ENCODE data around the gene RAMP3. TPM values are rescaled to one million over a fixed set of nuclear protein-coding genes. Genes with fewer than 3 reads are reported as not detected.
"Not testable (repeated sequence)": the region's sequence is repeated elsewhere in the genome, so short reads cannot be mapped to it uniquely, and the experiment has no call there.

The RAMP3 gene
- not detected for total RNA-seq
- not detected for polyA plus RNA-seq

DNA sequence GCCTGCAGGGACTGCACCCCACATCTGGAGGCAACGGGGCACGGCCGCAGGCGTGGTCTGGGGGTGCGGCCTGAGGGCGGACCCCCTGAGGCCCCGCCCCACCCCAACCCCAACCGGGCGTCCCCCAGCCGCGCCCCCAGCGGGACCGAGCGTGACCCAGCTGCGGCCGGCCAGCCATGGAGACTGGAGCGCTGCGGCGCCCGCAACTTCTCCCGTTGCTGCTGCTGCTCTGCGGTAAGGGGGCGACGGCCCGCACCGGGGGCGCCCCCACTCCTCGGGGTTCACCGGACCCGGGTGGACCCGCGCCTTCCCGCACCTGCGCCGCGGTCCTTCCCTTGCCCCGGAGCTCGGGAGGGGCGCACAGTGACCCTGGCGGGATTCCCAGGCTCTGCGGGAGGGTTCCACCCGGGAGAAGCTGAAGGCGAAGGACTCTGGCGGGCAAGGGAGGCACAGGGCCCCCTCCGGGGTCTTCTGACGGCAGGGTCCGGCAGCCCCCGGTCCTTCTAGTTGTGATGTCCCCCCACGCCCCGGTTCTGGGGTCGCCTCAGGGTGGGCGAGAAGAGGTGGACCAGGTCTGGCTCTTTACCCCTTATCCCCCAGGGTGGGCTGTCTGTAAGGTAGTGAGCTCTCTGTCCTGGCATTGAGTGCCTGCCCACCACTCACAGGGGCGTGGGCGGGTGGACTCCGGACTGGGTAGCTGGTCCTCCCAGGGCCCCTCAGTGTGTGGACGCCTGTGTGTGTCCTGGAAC is at the start of gene RAMP3:
Gene RAMP3, plus strand, starts transcription at position 139 of the 749 bp plus-strand sequence. Its CDS starts 38 bp downstream, at position 177.
- no peaks in the 10 kb centered on the region for H3K9me3 ChIP-seq (ENCODE audit: low read length)
- no peak within 1 kb of the TSS for H3K4me3 ChIP-seq (ENCODE audit: low read length)
- POLR2A ChIA-PET, result no interaction called here
- H3K9me3 Mint-ChIP-seq, result no peaks in the 10 kb centered on the region
- no peaks in the 10 kb centered on the region for H3K36me3 ChIP-seq (ENCODE audit: insufficient read depth, low read length)
- H3K36me3 Mint-ChIP-seq, result peaks cover 0 to 4% (median 0%) of the 10 kb centered on the region in 3 donors
- CTCF ChIA-PET, result interaction anchor here (0.9 to 1.6 kb wide), 3 partner anchors 102 to 696 kb away, joined by 3 to 6 read pairs (median 5); no protein-coding TSS in a partner anchor
- H3K27ac ChIP-seq (ENCODE audit: low read depth, low read length), result no peak within 1 kb of the TSS
- peak in 1 of 5 donors; percentile 32 for DNase-seq
- no peaks in the 10 kb centered on the region for H3K4me1 ChIP-seq (ENCODE audit: insufficient read depth, low read length)
- peaks cover 2 to 6% (median 6%) of the 10 kb centered on the region in 3 donors for H3K4me1 Mint-ChIP-seq
- H3K27me3 ChIP-seq (ENCODE audit: insufficient read depth, low read length, poor library complexity, severe bottlenecking), result peaks cover 11% of the 10 kb centered on the region
- peaks cover 23 to 38% of the 10 kb centered on the region in 2 donors for H3K27me3 Mint-ChIP-seq
- H3K4me3 Mint-ChIP-seq, result peak within 1 kb of the TSS in 5 of 7 donors; percentile 3 to 52 (median 45)
- peak within 1 kb of the TSS in 1 of 8 donors; percentile 44 for H3K27ac Mint-ChIP-seq

DNA sequence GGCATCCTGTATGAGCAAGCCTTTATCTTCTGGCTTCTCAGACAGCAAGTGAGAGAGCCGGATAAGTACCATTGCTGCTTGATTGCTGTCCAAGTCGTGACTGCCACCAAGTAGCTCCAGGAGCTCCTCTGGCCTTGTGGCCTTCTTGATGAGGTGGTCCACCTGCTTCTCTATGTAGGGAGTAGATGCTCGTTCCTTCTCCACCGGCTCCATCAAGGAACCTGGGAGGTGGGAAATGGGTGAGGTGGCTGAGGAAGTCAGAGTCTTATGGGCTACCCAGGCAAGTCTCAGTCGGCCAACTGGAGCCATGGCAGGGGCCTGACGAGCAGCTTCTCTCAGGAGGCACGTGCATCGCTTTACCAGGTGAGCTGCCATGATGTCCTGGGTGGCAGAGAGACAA is 48.7 kb upstream of the RAMP3 start:
- peaks cover 48 to 65% (median 49%) of the 10 kb centered on the region in 3 donors for H3K4me1 Mint-ChIP-seq
- peak overlapping the region in 2 of 7 donors; percentile 25 to 28 for H3K4me3 Mint-ChIP-seq
- ChIA-PET POLR2A (no interaction called here), CTCF (no interaction called here)
- Histone ChIP-seq H3K4me1 (ENCODE audit: insufficient read depth, low read length) (peaks cover 54% of the 10 kb centered on the region), H3K4me3 (ENCODE audit: low read length) (no peak overlapping the region), H3K36me3 (ENCODE audit: insufficient read depth, low read length) (peaks cover 54% of the 10 kb centered on the region), H3K27me3 (ENCODE audit: insufficient read depth, low read length, poor library complexity, severe bottlenecking) (no peaks in the 10 kb centered on the region), H3K27ac (ENCODE audit: low read depth, low read length) (no peak overlapping the region), H3K9me3 (ENCODE audit: low read length) (no peaks in the 10 kb centered on the region)
- no peak for DNase-seq
- H3K27ac Mint-ChIP-seq, result peak overlapping the region; percentile 7 to 95 (median 82)
- H3K9me3 Mint-ChIP-seq, result no peaks in the 10 kb centered on the region
- H3K27me3 Mint-ChIP-seq, result peaks cover 0 to 3% of the 10 kb centered on the region in 2 donors
- H3K36me3 Mint-ChIP-seq, result peaks cover 0 to 69% (median 6%) of the 10 kb centered on the region in 3 donors

DNA sequence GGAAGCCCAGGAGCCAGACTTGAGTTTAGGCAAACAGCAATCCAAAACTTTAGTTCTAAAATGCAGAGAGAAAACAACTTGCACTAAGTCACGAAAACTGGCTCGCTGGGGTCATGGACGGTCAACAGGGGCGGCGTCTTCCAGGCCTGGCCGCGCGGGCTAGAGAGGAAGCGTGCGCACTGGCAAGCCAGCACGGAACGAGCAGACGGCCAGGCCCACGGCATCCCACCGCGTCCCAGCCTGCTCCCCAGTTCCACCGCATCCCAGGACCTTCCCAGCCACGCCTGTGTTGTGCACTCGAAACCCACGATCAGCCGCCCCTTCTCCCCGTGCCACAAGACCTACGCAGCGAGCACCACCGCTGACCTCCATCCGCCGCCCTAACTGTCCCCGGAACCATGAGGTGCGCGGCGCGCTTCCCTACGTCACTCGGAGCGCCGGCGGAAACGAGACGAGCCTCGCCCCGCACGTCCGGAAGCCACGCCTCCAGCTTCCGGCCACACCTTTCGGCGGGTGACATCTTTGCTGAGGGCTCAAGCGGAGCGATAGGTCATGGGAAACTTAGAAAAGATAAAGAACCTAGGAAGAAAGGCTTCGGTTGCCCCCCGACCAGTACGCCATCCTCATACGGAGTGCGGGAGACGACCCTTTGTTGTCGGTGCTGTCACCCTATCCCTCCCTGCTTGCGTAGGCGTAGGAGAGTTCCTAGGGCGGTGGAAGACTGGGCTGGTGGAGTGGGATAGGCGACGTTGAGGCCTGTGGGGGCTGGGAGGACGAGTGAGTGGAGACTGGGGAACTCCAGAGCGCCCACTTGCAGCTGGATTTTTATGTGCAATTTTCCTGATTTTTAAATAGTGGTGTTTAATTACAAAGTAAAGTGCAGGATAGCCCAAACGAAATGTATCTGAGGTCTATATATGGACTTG is 46.0 kb upstream of the RAMP3 start, which contains the start of gene TBRG4:
Gene TBRG4, minus strand, starts transcription at position 400 of the 926 bp plus-strand sequence. CDS start 2,460 bp downstream, outside the sequence.
- H3K4me3 Mint-ChIP-seq, result peak within 1 kb of the TSS; percentile 93 to 98 (median 95)
- Histone ChIP-seq H3K27ac (ENCODE audit: low read depth, low read length) (peak within 1 kb of the TSS; percentile 95), H3K36me3 (ENCODE audit: insufficient read depth, low read length) (peaks cover 28% of the 10 kb centered on the region), H3K4me1 (ENCODE audit: insufficient read depth, low read length) (peaks cover 52% of the 10 kb centered on the region), H3K27me3 (ENCODE audit: insufficient read depth, low read length, poor library complexity, severe bottlenecking) (no peaks in the 10 kb centered on the region), H3K9me3 (ENCODE audit: low read length) (no peaks in the 10 kb centered on the region), H3K4me3 (ENCODE audit: low read length) (peak within 1 kb of the TSS; percentile 87)
- peak within 1 kb of the TSS; percentile 95 to 100 (median 98) for H3K27ac Mint-ChIP-seq
- H3K27me3 Mint-ChIP-seq, result peaks cover 6 to 8% of the 10 kb centered on the region in 2 donors
- H3K36me3 Mint-ChIP-seq, result peaks cover 0 to 42% (median 6%) of the 10 kb centered on the region in 3 donors
- CTCF ChIA-PET, result interaction anchor here (1.0 to 3.6 kb wide), 4 partner anchors 24 to 230 kb away, joined by 3 to 14 read pairs (median 8); no protein-coding TSS in a partner anchor
- peak; percentile 89 to 95 (median 92) for DNase-seq
- peaks cover 44 to 56% (median 48%) of the 10 kb centered on the region in 3 donors for H3K4me1 Mint-ChIP-seq
- no peaks in the 10 kb centered on the region for H3K9me3 Mint-ChIP-seq
- POLR2A ChIA-PET, result interaction anchor here (0.7 to 1.7 kb wide), 14 partner anchors 11 to 263 kb away, joined by 3 to 11 read pairs (median 4); partner anchors contain the start of genes H2AZ2 and PURB

- Histone ChIP-seq H3K36me3 (ENCODE audit: insufficient read depth, low read length) (peaks cover 17% of the 10 kb centered on the region), H3K4me1 (ENCODE audit: insufficient read depth, low read length) (peaks cover 41% of the 10 kb centered on the region), H3K9me3 (ENCODE audit: low read length) (no peaks in the 10 kb centered on the region), H3K27ac (ENCODE audit: low read depth, low read length) (peak overlapping the region; percentile 95), H3K4me3 (ENCODE audit: low read length) (no peak overlapping the region), H3K27me3 (ENCODE audit: insufficient read depth, low read length, poor library complexity, severe bottlenecking) (no peaks in the 10 kb centered on the region)
- Mint-ChIP-seq H3K9me3 (no peaks in the 10 kb centered on the region), H3K4me1 (peaks cover 36 to 45% (median 42%) of the 10 kb centered on the region in 3 donors), H3K36me3 (peaks cover 0 to 31% (median 4%) of the 10 kb centered on the region in 3 donors), H3K27ac (peak overlapping the region; percentile 95 to 100 (median 98)), H3K27me3 (peaks cover 6 to 11% of the 10 kb centered on the region in 2 donors), H3K4me3 (peak overlapping the region; percentile 72 to 98 (median 95))
- ChIA-PET CTCF (interaction anchor here (2.7 to 3.6 kb wide), 2 partner anchors 23 to 139 kb away, joined by 12 to 14 read pairs; no protein-coding TSS in a partner anchor), POLR2A (no interaction called here)
- DNase-seq, result no peak
Measured at GRCh38 chr7:45112648-45113047, 44.9 kb upstream of the RAMP3 start.

GRCh38 chr7:45114257-45114656 is 43.3 kb upstream of the RAMP3 start:
- Mint-ChIP-seq H3K27me3 (peaks cover 6 to 16% of the 10 kb centered on the region in 2 donors), H3K36me3 (peaks cover 0 to 16% (median 0%) of the 10 kb centered on the region in 3 donors), H3K4me3 (peak overlapping the region in 1 of 7 donors; percentile 84), H3K4me1 (peaks cover 25 to 30% (median 29%) of the 10 kb centered on the region in 3 donors), H3K27ac (peak overlapping the region in 4 of 8 donors; percentile 39 to 95 (median 74))
- H3K9me3 Mint-ChIP-seq; DNase-seq; H3K27me3 ChIP-seq (ENCODE audit: insufficient read depth, low read length, poor library complexity, severe bottlenecking); H3K4me3 ChIP-seq (ENCODE audit: low read length); H3K36me3 ChIP-seq (ENCODE audit: insufficient read depth, low read length); H3K27ac ChIP-seq (ENCODE audit: low read depth, low read length); H3K9me3 ChIP-seq (ENCODE audit: low read length); POLR2A ChIA-PET: not testable (repeated sequence)
- CTCF ChIA-PET, result interaction anchor here (1.4 to 2.7 kb wide), 3 partner anchors 21 to 140 kb away, joined by 3 to 12 read pairs (median 7); no protein-coding TSS in a partner anchor
- H3K4me1 ChIP-seq (ENCODE audit: insufficient read depth, low read length), result peaks cover 25% of the 10 kb centered on the region

DNA sequence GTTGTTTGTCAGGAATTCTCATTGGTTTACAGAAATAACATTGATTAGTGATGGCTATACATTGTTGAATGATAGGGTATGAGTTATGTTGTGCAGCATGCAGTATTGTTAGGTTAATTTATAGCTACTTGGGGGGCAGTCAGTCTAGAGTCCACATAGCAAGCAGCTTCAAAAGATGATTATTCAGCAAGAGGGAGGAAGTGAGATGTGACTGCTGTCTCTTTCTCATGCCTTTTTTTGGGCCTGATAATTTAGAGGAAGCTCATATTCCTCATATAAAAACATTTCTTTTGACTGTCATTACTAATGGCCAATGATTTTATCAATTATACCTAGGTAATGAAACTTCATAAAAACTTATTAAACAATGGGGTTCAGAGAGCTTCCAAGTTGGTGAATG is 42.7 kb upstream of the RAMP3 start:
- H3K9me3 Mint-ChIP-seq, result no peaks in the 10 kb centered on the region
- H3K27me3 Mint-ChIP-seq, result peaks cover 6 to 16% of the 10 kb centered on the region in 2 donors
- Histone ChIP-seq H3K9me3 (ENCODE audit: low read length) (no peaks in the 10 kb centered on the region), H3K36me3 (ENCODE audit: insufficient read depth, low read length) (no peaks in the 10 kb centered on the region), H3K4me1 (ENCODE audit: insufficient read depth, low read length) (peaks cover 19% of the 10 kb centered on the region), H3K27ac (ENCODE audit: low read depth, low read length) (no peak overlapping the region), H3K4me3 (ENCODE audit: low read length) (no peak overlapping the region), H3K27me3 (ENCODE audit: insufficient read depth, low read length, poor library complexity, severe bottlenecking) (no peaks in the 10 kb centered on the region)
- CTCF ChIA-PET, result interaction anchor here (1.4 to 2.5 kb wide), 2 partner anchors 21 to 141 kb away, joined by 3 to 7 read pairs; no protein-coding TSS in a partner anchor
- H3K36me3 Mint-ChIP-seq, result peaks cover 0 to 15% (median 3%) of the 10 kb centered on the region in 3 donors
- POLR2A ChIA-PET, result interaction anchor here (0.6 kb wide), 1 partner anchor 228 kb away, joined by 5 read pairs; no protein-coding TSS in a partner anchor
- H3K27ac Mint-ChIP-seq, result no peak overlapping the region
- H3K4me1 Mint-ChIP-seq, result peaks cover 22 to 29% (median 25%) of the 10 kb centered on the region in 3 donors
- H3K4me3 Mint-ChIP-seq, result peak overlapping the region in 1 of 7 donors; percentile 19
- no peak for DNase-seq

- Histone ChIP-seq H3K27me3 (ENCODE audit: insufficient read depth, low read length, poor library complexity, severe bottlenecking) (no peaks in the 10 kb centered on the region), H3K4me1 (ENCODE audit: insufficient read depth, low read length) (peaks cover 11% of the 10 kb centered on the region), H3K9me3 (ENCODE audit: low read length) (no peaks in the 10 kb centered on the region), H3K36me3 (ENCODE audit: insufficient read depth, low read length) (no peaks in the 10 kb centered on the region), H3K4me3 (ENCODE audit: low read length) (no peak overlapping the region), H3K27ac (ENCODE audit: low read depth, low read length) (no peak overlapping the region)
- DNase-seq, result no peak
- ChIA-PET CTCF (interaction anchor here (2.5 kb wide), 1 partner anchor 142 kb away, joined by 7 read pairs; no protein-coding TSS in a partner anchor), POLR2A (no interaction called here)
- Mint-ChIP-seq H3K4me1 (peaks cover 12 to 18% (median 16%) of the 10 kb centered on the region in 3 donors), H3K4me3 (peak overlapping the region in 1 of 7 donors; percentile 36), H3K27me3 (peaks cover 6 to 16% of the 10 kb centered on the region in 2 donors), H3K36me3 (peaks cover 0 to 9% (median 3%) of the 10 kb centered on the region in 3 donors), H3K27ac (peak overlapping the region in 1 of 8 donors; percentile 15), H3K9me3 (no peaks in the 10 kb centered on the region)
Measured at GRCh38 chr7:45116048-45116447, 41.5 kb upstream of the RAMP3 start.
